ENCODE measurements around the gene CACNA2D1.

CACNA2D1 gene

DNA sequence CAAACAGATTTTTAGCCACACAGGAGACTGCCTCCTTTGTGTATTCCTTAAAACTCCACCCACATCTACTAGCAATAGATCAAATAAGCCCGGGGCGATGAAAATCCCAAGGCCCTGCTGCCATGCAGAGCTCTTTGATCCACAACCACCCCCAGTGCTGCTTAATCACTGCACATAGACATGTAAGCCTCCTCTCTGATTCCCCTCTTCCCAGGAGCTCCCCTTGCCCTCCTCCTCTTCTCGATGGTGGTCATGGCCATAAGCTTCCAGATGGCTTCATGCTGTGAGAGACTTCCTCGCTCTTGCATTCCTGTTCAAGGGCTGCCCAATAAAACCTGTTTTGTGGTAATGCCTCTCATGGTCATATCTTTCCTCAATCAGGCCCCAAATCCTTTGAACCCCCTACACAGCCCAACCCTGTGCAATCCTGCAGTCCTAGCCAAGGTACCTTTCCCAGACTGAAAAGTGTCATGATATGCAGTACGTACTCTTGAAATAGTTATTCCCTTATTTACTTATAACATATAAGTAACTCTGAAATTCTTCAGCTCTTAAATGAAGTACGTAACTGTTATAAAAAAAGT lies 158.5 kb downstream of the CACNA2D1 start:
- no peak for DNase-seq (ENCODE audit: low read depth)

- no peak for DNase-seq (ENCODE audit: low read depth)
Measured at GRCh38 chr7:82275342-82275741, 168.2 kb downstream of the CACNA2D1 start.

- no peak for DNase-seq (ENCODE audit: low read depth)
Measured at GRCh38 chr7:82274681-82275080, 168.9 kb downstream of the CACNA2D1 start.

GRCh38 chr7:82273886-82274285 lies 169.7 kb downstream of the CACNA2D1 start:
- no peak for DNase-seq (ENCODE audit: low read depth)

GRCh38 chr7:82270870-82271269 lies 172.7 kb downstream of the CACNA2D1 start:
- no peak for DNase-seq (ENCODE audit: low read depth)

DNA sequence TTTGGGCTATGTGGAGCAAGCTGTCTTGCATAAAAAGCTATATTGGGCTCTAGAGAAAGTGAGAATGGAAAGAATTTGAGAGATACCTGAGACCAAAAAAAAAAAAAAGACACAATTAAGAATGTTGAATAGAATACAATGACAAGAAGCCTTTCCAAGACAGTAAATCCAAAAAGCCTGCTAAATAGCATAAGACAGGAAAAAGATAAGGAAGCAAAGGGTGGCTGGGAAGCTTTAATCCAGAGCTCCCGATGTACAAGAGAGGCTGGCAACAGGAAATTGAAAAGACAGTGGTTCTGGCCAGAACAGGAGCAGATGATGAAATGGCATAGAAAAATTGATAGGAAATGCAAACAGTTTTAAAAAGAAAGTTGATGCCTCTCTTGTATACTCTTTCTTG lies 174.9 kb downstream of the CACNA2D1 start:
- DNase-seq (ENCODE audit: low read depth) = no peak

DNA sequence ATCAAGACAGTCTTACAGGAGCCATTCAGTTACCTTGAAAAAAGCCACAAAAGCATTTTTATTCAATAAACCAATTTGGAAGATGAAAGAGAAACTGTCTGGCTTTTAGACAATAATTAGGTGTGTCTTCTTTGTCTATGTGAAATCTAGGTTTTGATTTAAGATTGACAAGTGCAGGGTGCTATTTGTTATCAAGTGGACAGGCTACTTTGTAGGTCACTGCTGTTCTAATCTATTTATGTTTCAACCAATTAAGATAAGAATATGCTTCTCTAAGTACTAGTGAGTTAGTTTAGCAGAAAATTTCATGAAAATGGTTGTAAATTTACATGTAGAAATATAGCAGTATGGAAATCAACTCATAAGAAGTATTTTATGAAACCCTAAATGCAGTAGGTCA lies 177.5 kb downstream of the CACNA2D1 start:
- no peak for DNase-seq (ENCODE audit: low read depth)

GRCh38 chr7:82264783-82265305 lies 178.7 kb downstream of the CACNA2D1 start:
- DNase-seq (ENCODE audit: low read depth) = no peak

DNA sequence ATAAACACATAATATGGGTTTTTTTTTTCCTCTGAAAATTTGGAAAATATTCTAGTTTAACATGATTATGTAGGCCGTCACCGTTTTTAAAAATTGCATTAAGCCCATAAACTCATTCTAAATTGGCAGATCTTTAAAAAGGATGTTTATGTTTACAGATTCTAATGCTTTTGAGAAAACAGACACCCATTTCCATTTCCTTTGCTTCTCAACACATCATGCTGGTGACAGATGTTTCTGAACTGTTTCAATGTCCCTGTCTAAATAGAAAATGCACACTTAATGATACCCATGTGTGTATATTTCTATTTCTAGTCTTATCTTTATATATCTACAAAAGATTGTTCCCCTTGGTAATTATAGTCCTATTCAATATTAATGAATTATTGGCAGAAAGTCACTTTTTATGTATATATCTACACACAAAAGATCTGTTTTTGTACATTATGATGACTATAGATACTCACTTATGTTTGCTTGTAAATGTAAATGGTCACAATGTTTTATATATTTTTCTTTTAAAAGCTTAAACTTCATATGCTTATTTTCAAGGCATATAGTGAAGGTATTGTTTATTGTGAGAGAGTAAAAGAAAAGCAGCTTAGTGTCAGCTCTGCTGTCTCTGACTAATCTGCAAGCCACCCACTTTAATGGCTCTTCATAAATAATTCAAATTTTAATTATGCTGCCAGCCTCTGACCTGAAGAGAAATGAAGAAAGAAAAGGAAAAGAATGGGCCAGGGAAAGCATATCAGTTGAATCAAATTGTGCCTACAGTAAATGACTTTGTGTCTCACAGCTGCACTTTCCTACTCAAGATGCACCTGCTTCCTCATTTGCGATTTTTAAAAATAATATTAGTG lies 179.4 kb downstream of the CACNA2D1 start:
- DNase-seq (ENCODE audit: low read depth) = no peak

DNA sequence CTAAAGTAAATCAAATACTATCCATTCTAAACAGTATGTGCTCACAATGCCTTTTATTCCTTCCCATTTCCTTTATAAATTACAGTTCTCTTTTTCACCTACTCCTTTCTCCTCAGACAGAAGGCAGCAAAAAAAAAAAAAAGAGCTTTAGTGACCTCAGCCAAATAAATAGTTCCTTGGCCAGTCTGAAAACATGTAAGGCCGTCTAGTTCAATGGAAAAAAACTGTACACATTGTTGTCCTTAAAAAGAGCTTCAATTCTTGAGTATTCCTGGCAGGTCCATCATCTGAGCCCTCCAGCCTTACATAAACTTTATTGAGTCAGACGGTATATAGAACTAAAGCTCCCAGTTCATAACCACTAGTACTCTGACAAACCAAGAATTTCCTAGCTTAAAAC lies 185.4 kb downstream of the CACNA2D1 start:
- DNase-seq (ENCODE audit: low read depth) = no peak

DNA sequence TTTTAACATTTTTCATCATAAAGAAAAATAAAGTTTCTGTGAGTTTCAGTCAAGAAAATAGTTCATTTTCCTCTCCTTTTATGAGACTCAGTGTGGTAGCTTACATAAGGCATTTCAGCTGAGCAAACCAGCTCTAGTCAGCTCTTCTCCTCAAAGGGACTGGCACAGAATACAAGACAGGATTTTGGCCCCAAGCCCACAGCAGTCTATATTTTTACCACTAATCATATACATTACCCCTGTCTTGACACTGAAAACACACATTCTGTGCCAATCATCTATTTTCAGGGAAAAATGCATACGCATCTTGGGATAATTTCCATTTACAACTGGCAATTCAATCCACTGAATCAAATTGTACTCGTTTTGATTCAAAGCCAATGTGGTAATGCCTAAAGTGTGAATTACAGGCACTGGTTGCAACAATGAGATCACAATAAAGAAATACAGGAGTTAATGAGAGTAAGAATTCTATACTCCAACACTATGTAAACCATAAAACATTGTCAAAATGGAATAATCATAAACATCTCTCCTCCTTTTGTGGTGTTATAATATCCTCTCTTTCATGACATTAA lies 186.4 kb downstream of the CACNA2D1 start:
- no peak for DNase-seq (ENCODE audit: low read depth)

- DNase-seq (ENCODE audit: low read depth) = no peak
Measured at GRCh38 chr7:82255706-82256105, 187.9 kb downstream of the CACNA2D1 start.

- DNase-seq (ENCODE audit: low read depth) = no peak
Measured at GRCh38 chr7:82250598-82250997, 193.0 kb downstream of the CACNA2D1 start.

DNA sequence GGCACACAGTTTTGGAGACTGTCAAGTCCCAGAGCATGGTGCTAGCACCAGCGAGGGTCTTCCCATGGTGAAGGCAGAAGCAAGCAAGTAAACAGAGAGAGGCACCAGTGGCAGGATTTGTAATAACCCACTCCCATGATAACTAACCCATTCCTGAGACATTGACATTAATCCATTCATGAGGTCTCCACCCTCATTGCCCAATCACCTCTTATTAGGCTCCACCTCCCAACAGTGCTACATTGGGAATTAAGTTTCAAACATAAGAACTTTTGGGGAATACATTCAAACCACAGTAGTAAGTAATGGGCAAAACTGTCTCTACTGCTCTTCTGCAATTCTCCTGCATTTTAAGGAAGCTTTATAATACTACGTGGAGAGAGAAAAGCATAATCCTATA lies 193.6 kb downstream of the CACNA2D1 start:
- no peak for DNase-seq (ENCODE audit: low read depth)

DNA sequence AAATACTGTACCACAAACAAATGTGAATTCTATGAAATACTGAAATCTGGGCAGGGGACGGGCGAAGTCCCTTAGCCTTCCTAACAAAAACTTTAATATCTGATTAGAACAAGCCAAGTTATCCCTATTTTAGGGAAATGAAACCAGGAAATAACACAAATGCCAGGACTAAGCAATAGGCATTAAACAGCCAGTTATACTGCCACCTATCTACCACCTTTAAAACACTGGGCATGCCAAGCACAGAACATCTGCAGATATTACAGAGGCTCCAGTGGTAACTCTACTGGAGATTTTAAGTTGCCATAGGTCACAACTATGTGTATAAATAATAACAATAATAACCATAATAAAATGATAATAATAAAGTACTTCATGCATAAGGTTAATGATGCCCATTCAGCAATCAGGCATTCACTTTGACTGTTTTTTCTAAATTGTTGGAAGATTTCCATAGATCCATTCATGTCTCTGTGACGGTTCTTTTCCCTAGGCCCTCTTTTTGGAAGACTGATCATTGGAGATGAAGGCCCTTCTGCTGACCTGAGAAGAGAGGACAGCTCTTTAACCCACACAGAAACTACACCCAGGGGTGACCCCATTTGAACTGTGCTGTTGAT lies 195.7 kb downstream of the CACNA2D1 start:
- no peak for DNase-seq (ENCODE audit: low read depth)

DNA sequence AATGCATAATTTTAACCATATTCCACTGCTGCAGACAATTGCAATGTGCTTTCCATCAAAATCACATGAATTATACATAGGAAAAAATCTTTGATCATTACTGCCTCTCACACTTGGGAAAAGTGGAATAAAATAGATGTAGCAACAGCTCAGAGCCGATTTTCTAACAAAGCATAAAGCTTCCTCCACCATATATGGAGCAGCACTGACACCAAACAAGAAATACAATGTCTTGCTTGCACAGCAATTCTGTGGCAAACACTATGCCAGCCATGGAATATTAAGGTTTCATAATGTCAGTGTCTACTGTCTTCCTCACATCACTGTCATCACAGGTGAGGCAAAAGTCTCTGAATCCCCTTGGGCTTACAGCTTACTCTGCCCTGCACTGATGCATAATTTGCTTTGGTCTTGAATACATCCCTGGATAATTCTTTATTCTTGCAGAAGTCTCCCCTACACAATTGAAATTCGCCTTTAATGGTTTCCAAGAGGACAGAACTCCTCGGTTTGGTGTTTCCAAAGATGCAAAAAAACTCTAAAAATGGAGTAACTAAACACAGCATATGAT lies 198.5 kb downstream of the CACNA2D1 start:
- DNase-seq (ENCODE audit: low read depth) = no peak

- no peak for DNase-seq (ENCODE audit: low read depth)
Measured at GRCh38 chr7:82241356-82241755, 202.2 kb downstream of the CACNA2D1 start.

- no peak for DNase-seq (ENCODE audit: low read depth)
Measured at GRCh38 chr7:82235713-82236112, 207.9 kb downstream of the CACNA2D1 start.

DNA sequence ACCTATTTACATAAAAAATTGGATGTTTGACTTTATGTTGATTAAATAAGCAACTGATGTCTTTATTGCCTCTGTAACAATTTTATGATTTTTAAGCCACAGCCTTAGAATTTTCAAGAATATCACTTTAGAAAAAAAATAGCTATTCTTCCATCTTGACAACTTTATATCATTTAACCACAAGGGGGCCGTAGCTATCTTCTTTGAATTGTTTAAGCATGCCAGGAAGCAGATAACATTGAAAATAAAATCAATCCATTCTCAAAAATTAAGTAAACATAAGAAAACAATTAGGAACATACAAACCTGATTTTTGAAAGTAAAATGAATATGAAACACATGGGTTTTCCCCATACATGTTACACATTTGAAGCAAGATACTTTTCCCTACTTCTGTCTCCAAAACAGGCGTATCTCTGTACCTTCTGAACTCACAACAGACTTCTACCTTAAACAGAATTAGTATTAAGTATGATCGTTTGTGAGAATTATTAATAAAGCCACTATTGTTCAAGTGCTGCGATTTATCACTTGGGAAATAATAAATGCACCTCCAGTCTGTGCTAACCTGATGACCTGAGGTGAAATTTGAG lies 209.0 kb downstream of the CACNA2D1 start:
- DNase-seq (ENCODE audit: low read depth) = no peak

- no peak for DNase-seq (ENCODE audit: low read depth)
Measured at GRCh38 chr7:82230811-82231581, 212.6 kb downstream of the CACNA2D1 start.

- DNase-seq (ENCODE audit: low read depth) = no peak
Measured at GRCh38 chr7:82229164-82229563, 214.4 kb downstream of the CACNA2D1 start.
